ENCODE data around the gene DMKN.
"Not testable (repeated sequence)": the region's sequence is repeated elsewhere in the genome, so short reads cannot be mapped to it uniquely, and the experiment has no call there.

Gene DMKN

DNA sequence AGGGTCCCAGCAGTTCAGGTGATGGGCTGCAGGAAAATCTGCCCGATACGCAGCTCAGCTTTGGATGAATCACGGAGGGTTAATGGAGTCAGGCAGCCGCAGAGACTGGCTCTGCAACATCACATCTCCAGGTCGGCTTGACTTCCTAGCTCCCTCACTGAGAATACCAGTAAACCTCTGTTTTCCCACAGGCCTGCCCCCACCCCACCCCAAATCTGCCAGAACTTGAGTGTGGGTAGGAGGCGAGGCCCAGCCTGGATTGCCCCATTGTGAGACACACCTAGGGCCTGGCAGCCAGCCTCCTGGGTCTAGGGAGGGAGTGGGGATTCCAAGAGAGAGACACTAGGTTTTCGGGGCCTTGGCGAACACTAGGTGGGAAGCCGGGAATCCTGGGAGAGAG lies 19.5 kb downstream of the DMKN start:
- no peak for DNase-seq

DNA sequence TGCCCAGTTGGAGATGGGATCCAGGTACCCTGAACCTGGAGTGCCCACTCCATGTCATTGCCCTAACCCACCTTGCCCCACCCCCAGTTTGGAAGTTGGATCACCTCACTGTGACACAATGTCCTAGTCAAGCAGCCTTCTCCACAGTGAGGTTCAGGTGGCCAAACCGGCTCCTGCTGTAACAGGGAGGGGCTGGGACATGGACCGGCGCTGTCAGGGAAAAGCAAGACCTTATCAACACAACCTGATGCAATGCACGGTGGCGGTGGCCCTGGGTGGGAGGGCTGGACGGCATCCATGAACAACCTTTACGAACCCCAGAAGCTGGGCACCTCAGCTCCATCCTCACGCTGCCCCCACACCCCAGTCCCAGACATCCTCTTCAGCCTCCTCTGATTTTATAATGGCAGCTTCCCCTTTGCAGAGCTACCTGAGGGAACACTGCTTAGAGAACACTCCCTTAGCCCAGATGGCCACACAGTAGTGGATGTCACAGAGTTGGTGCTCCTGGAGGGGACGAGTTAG lies 21.6 kb downstream of the DMKN start:
- no peak for DNase-seq

DNA sequence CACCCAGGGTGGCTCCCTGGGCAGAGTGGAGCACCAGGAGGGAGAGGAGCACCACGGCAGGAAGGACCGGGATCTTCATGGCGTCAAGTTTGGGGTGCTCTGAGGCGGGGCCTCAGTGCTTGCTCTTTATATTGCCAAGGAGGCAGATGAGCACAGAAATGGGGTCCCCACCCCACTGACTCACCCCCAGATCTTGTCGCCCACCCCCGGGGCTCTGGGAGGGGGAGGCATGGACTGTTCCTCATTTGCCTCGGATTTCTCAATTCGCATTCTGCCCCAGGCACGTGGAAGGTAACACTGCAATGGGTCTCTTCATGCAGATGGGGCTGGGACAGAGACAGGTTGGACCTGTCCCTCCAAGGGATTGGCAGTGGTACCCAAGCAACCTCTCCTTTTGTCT lies 23.1 kb downstream of the DMKN start, which contains the start of gene KRTDAP:
TSS of gene KRTDAP (minus strand) at position 101 of the 400 bp plus-strand sequence. CDS start at position 79, 22 bp downstream.
- no peak for DNase-seq

DNA sequence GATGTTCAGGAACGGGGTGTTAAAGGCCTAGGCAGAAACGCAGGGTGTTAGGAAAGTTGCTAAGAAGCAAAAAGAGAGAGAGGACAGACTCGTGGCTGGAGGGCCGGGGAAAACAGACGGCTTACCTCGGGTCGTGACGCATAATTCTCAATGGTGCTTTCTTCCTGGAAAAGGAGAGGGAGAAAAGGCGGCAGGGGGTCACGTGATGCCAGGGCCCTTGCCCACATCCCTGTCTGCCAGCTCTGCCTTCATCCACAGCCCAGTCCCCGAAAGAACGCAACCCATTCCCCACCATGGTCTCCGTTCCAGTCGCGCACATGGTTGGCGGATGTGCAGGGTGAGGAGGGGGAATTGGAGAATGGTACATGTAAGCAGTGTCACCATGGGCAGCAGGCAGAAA lies 24.8 kb downstream of the DMKN start:
- DNase-seq, result no peak

DNA sequence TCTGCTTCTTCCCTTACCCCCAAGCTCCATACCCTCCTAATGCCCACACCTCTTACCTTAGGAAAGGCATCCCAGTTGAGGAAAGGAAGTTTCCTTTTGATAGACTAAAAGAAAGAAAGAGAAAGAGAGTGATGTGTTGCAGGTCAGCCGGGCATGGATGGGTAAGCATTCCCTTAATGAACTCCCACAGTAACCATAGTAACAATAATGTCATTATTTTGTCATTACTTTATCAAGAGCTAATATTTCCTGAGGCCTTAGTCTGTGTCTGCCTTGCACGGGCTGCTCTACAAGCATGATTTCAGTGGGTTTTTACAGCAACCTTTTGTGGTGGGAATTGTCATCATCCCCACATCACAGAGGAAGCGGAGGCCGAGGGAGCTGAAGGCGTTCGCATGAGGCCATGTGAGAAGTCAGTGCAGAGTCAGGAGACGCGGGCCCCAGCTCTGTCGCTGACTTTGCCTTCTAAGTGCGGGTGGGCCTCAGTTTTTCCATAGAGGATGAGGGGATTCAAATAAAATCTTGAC lies 25.7 kb downstream of the DMKN start:
- DNase-seq, result no peak

DNA sequence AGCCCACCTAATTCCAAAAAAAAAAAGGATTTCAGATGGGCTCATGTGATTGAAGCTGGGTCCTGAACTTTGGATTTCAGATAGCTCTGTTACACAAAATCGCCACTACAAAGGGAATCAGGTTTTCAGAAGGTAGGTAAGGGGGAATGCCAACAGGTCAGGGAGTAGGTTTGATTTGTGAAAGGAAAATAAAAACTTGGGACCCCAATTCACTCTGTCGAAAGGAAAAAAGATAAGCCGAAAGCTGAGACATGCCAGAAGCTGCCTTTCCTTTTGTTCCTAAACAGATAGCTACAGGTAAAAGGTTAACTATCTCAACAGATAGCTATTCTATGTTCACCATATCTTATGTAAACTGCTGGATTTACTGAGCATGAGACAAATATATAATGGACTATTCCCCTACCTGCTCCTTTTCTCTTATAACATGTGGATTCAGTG lies 27.2 kb downstream of the DMKN start:
- DNase-seq, result no peak

DNA sequence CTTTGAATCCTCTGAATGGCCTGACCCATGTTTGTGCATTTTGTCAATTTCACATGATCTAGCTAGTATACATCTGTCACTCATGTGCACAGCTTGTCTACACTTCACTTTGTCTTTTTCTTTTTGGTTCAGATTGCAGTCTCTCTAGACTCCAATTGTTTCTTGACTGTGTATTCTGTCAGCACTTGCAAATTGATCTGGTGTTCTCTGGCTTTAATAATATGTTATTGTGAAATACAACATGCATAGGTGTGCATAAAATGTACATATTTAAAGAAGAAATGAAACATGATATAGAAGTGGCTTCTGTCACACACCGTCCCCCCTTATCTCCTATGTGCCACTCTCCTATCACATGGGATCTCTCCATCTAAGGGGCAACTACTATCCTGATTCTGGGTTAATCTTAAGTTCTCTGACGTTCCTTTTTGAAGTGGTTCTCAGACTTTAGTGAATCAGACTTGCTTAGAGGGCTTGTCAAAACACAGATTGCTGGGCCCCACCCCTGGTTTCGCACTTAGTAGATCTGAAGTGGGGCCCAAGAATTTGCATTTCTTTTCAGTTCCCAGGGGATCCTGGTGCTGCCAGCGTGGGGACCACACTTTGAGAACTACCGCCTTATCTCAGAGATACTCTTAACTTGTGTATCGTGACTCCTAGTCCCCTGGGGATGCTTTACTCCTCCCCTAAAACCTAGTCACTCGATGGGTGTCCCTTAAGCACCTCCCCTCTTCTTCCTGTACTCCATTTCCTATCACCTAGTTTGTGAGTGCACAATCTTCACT lies 29.0 kb downstream of the DMKN start:
- DNase-seq, result no peak

DNA sequence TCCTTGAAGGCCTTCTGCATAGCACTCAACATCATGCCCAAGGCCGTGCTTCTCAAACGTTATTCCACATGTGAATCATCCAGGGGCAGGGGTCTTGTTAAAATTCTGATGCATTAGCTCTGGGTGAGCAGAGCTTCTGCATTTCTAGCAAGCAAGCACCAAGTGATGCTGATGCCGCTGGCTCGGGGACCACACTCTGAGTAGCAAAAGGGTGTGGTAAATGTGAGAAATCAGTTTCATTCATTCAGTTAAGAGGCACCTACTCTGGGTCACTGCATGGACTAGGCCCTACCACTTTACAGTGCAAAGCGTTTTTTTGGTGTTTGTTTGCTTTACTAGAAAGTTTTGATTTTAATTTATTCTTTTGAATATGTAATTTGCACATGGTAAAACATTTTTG lies 30.4 kb downstream of the DMKN start:
- DNase-seq, result no peak

DNA sequence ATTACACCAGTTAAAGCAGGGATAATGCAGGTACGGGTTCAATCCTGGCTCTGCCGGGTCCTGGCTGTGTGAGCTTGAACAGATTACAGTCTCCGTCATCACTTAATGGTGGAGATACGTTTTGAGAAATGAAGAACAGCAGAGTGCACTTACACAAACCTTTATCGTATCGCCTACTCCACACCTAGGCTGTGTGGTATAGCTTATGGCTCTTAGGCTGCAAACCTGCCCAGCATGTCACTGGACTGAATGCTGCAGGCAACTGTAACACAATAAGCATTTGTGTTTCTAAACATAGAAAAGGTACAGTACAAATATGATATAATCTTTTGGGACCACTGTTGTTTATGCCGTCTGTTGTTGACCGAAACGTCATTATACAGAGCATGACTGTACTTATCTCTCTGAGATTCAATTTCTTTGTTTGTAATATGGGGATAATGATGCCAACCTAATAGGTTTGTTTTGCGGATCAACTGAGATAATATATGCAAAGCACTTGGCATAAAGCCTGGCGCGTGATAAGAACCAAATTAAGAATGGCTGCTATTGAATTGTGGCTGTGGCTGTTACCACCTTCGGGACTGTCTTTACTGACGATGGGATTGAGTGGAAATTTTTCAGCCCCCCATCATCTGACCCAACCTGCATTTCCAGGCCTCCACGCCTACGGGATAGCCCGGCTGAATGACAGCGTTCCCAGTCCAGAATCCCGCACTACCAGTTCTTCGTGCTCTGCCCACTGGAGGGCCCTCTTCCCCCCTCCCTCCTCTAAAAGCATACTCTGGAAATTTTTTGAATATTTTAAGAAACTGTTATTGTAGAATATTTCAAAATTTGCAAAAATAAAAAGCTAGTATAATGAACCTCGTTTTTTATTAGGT lies 34.4 kb downstream of the DMKN start:
- DNase-seq, result no peak

DNA sequence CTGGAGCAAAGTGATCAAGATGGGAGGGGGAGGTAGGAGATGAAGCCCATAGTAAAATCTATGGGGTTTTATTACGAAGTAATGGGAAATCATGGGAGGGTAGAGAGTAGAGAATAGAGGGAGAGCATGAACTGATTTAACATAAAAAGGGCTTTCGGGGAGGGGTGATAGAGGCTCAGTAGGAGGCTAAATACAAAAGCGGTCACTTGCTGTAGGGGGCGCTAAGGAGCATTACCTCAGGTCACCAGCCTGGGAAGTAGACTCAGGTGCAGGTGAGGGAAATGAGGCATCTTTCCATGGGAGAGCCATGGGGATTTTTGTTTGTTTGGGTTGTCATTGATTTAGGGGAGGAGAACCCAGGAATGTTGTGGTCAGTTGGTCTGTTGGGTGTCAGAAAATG lies 37.3 kb downstream of the DMKN start:
- DNase-seq, result no peak

DNA sequence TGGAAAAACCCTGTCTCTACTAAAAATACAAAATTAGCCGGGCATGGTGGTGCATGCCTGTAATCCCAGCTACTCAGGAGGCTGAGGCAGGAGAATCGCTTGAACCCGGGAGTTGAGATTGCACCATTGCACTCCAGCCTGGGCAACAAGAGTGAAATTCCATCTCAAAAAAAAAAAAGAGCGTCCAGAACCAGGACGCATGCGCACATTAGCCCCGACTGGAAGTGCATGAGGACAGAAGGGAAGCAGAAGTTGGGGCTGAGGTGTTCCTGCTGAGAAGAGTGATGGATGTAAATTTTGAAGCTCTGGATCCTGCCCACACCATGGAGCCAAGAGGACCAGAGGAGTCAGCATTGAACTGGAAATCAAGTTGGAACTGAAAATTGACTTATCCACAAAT lies 38.9 kb downstream of the DMKN start:
- not testable (repeated sequence) for DNase-seq

DNA sequence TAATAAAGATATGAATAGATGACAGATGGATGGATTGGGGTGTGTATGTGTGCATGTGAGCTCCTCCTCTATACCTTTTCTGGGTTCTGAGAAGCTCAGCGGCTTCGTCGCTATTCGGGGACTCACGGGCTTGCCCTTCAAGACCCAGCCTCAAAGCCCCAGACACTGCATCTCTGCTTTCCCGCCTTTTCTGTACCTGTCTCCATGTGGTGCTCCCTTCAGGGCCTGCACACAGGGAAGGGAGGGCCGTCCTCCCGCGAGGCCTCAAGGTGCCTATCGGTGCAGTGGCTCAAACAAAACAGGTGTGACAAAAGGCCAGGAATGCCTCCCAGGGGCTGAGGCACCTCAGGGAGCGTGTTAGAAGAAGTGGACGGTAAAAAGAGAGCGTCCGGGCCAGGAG lies 39.3 kb downstream of the DMKN start:
- no peak for DNase-seq

DNA sequence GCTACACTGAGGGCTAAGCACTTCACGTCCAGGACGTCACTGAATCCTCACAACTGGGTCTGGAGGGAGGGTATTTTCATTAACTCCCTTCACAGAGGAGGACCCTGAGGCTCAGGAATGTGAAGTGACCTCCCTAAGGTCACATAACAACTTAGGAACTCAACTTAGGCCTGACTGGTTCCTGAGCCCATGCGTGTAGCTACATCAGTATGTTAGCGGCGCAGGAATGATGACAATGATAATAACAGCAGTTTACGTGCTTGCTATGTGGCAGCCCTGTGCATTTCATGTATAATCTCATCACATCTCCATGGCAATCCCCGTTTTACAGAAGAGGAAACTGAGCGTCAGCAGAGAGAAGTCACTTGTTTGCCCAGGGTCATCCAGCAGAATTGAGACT lies 41.5 kb downstream of the DMKN start:
- DNase-seq, result no peak

DNA sequence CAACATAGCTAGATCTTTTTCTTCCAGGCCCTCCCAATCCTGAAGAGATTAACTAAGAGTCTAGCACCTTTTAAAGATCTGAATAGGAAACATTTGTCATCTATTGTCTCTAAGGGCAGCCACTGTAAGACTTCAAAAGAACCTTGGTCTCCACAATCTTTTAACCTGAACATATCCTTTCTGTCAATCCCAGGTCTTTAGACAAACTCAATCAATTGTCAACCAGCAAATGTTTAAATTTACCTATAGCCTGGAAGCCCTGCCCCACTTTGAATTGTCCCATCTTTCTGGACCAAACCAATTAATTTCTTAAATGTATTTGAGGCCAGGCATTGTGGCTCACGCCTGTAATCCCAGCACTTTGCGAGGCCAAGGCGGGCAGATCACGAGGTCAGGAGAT lies 42.4 kb downstream of the DMKN start:
- DNase-seq, result not testable (repeated sequence)

DNA sequence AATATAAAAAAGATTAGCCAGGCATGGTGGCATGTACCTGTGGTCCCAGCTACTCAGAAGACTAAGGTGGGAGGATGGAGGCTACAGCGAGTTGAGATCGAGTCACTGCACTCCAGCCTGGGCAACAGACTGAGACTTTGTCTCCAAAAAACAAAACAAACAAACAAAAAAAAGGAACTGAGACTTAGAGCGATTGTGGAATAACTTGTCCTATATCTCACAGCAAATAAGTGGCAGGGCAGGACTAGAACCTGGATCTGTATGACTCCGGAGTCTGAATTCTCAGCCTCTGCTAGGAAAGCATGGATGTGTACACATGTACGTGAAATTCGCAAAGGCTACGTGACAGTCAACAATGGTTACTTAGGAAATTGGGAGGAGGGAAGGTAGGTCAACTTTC lies 43.3 kb downstream of the DMKN start:
- no peak for DNase-seq

DNA sequence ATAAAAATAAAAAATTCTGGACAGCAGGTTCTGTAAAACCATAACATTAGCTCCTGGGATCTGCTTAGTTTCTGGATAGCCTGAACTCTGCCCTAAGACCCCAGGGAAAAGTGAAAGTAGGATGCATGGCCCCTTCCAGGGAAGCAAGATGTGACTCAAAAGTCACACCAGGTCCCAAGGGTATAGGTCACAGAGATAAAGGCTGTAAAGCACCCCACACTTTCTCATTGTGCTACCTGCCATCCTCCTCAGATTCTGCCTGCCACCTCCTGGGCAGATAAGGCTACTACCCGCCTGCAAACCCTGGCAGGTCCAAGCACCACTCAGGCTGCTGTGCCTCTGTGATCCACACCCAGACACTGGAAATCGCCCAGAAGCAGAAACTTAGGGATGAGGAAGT lies 44.8 kb downstream of the DMKN start:
- DNase-seq, result no peak

DNA sequence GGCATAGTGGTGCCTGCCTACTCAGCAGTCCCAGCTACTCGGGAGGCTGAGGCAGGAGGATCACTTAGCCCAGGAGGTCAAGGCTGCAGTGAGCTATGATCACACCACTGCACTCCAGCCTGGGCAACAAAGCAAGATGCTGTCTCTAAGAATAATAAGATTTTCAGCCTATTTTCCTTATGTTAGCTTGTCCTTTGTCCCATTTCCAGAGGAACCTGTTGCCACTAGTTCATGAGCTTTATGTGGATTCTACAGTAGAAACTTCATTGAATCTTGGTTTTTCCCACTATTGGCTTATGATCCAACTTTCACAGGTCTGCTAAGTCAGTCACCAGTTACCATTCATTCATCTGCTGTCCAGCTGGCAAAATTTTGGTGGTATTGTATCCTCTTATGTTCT lies 47.2 kb downstream of the DMKN start:
- DNase-seq, result no peak

DNA sequence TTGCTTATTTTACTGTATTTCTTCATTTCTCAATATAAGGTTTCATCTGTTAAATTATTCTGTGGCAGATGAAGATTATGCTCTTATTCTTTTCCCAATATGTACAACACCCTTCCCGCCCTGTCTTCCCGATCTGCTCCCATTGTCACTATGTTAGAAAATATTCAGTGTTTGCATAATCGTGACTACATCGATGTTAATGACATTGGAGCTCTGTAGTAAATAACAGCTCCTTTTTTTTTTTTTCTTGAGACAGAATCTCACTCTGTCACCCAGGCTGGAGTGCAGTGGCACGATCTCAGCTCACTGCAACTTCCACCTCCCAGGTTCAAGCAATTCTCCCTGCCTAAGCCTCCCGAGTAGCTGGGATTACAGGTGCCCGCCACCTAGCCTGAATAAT lies 50.5 kb downstream of the DMKN start:
- DNase-seq, result not testable (repeated sequence)

DNA sequence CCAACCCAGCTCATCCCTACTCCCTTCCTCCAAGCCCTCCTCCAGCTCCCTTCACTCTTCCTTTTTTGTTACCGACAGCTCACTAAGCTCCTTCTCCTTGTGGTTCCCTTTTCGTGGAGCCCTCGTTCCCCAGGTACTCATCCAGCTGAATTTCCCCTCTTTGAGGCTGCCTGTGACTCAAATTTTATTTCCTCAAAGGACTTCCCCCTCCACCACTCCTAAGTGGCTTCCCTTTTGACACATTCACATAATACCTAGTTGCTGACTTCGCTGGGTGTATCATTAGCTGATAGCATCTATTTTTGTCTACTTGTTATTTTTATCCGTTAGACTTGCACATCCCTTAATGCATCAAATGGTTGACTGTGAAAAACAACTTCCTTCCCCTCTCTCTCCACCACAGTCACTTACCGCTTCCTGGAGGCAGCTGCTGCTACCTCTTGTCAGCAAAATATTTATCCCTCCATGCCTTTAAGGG lies 50.9 kb downstream of the DMKN start:
- no peak for DNase-seq

DNA sequence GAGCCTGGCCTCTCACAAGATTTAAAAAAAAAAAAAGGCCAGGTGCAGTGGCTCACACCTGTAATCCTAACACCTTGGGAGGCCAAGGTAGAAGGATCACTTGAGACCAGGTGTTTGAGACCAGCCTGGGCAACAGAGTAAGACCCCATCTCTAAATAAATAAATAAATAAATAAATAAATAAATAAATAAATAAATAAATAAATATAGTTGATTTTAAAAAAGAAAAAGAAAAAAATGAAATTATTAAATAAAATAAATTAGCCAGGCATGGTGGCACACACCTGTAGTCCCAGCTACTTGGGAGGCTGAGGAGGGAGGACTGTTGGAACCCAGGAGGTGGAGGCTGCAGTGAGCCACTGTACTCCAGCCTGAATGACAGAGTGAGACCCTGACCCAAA lies 51.7 kb downstream of the DMKN start:
- DNase-seq, result not testable (repeated sequence)

DNA sequence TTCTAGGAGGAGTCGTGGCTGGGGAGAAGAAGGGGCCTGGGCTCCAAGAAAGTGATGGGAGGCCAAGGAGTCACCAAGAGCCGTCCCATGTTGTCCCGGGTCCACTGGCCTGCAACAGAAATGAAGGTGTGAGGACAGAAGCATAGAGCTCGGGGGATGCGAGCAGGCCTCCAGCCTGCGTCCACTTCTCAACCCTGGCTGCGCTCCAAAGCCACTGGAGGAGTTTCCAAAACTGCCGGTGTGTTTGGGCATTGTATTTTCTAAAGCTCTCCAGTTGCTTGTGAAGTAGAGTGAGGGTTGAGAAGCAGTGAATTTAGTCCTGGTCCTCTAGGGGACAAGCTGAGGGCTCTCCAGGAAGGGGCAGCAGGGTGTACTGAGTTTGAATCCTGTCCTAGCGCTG lies 52.4 kb downstream of the DMKN start:
- DNase-seq, result no peak

DNA sequence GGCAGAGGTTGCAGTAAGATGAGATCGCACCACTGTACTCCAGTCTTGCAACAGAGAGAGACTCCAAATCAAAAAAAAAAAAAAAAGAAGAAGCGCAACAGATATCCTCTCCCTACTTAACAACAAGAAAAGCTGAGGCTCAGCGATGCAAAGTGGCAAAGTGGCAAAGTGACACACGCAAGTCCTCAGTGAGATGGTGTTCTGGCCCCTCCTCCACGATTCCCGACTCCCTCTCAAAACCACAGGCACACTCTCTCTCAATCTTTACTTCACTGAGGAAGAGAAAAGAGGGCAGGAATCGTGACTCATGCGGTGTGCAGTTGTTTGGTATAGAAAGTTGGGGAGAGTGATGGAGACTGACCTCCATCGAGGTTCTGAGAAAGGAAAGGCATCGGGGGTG lies 52.8 kb downstream of the DMKN start:
- DNase-seq, result no peak

DNA sequence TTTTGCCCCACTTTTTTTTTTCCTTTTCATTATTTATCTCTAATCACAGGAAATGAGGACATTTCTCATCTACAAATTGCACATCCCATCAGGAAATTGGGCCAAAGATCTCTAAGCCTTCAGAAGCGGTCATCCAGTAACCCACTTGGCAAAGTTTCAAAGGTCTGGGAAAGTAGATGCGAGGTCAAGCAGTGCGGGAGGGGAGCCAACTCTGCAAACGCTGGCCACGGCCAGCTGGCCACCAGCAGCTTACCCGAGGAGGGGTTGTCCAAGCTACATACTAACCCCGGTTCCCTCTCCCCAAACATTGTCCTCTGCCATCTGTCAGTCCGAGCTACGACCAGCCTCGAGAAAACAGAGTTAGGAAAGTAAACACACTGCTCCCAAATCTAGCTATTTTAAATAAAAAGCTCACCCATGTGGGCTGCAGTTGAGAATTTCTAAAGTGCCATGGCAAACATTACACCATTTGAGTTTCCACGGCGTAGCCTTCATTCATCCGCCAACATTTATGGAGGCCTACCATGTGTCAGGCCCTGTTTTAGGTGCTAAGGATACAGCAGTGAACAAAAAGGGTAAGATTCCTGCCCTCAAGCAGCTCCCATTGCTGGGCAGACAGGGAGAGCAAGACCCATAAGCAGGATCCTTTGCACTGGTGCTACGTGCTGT lies 53.9 kb downstream of the DMKN start:
- no peak for DNase-seq

Data from right forelimb (tissue), 1 donor.